C4-2B (cell line): ENCODE results near the gene NEU2.

Experiments
- CTCF ChIP-seq: fragments of 450-650 bp; conservative IDR thresholded peaks from 2 replicates; pipeline ENCODE4 v1.5.1; 2017; ENCODE audit warnings: mild to moderate bottlenecking
- ZFX ChIP-seq: fragments of 450-650 bp; IDR thresholded peaks from 2 replicates; pipeline ENCODE4 v1.6.1; 2017

DNA sequence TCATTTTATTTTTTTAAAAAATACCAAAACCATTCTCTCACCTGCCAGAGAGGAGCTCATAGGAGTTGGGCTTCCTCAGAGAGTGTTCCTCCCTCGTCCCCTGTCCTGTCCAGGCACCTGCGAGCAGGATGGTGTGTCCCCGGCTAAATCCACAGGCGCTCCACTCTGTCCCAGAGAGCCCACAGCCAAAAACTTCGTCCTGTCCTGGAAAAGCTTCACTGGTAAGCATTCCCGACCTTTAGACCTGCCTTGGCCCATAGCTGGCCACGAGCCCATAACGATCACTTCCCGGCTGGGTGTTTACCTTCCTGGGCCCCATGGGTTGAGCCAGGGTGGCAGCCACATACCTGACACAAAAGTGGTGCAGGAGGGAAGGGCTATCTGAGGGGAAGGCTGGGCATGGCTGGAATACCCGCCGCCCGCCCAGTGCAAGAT is 19.4 kb upstream of the NEU2 start, which contains the start of gene NGEF:
- TF ChIP-seq CTCF (no peak), ZFX (no peak)
